ENCODE data around the gene CDS1.

DNA sequence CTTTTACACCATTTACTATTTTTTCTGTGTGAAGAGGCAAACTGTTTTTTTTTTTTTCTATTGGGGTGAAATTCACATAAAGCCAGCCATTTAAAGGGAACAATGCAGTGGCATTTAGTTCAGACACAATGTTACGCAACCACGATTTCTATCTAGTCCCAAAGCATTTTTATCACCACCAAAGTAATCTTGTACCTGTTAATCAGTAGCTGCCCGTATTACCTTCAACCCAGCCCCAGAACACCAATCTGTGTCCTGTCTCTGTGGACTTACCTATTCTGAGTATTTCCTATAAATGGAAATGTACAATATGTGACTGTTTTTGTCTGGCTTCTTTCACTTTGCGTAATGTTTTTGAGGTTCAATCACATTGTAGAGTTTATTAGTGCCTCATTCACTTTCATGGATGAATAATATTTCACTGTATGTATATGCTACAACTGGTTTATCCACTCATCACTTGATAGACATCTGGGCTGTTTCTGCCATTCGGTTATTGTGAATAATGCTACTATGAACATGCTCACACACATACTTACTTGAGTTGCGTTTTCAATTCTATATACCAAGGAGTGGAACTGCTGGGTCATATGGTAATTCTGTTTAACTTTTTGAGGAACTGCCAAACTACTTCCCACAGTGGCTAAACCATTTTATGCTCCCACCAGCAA is 116.2 kb downstream of the CDS1 start:
- TF ChIP-seq, protein P1, sequence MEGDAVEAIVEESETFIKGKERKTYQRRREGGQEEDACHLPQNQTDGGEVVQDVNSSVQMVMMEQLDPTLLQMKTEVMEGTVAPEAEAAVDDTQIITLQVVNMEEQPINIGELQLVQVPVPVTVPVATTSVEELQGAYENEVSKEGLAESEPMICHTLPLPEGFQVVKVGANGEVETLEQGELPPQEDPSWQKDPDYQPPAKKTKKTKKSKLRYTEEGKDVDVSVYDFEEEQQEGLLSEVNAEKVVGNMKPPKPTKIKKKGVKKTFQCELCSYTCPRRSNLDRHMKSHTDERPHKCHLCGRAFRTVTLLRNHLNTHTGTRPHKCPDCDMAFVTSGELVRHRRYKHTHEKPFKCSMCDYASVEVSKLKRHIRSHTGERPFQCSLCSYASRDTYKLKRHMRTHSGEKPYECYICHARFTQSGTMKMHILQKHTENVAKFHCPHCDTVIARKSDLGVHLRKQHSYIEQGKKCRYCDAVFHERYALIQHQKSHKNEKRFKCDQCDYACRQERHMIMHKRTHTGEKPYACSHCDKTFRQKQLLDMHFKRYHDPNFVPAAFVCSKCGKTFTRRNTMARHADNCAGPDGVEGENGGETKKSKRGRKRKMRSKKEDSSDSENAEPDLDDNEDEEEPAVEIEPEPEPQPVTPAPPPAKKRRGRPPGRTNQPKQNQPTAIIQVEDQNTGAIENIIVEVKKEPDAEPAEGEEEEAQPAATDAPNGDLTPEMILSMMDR (IDR thresholded peaks at IDR 0.05) = no peak
- TF ChIP-seq POLR2A (IDR thresholded peaks at IDR 0.05; ENCODE audit: low read depth) (no peak), EP300 (IDR thresholded peaks at IDR 0.05) (no peak)
